ENCODE results near the gene CPEB1.

CPEB1 gene

GRCh38 chr15:82595203-82595602 is 52.0 kb downstream of the CPEB1 start:
- no peak for DNase-seq (ENCODE audit: low read depth)

GRCh38 chr15:82587805-82588204 is 59.4 kb downstream of the CPEB1 start:
- no peak for DNase-seq (ENCODE audit: low read depth)

- no peak for DNase-seq (ENCODE audit: low read depth)
Observed at GRCh38 chr15:82585072-82585471, 62.1 kb downstream of the CPEB1 start.

- DNase-seq (ENCODE audit: low read depth) = no peak
Observed at GRCh38 chr15:82580713-82581112, 66.5 kb downstream of the CPEB1 start.

GRCh38 chr15:82575335-82575734 is 71.8 kb downstream of the CPEB1 start:
- DNase-seq (ENCODE audit: low read depth) = no peak

- no peak for DNase-seq (ENCODE audit: low read depth)
Observed at GRCh38 chr15:82572986-82573385, 74.2 kb downstream of the CPEB1 start.

GRCh38 chr15:82572311-82572710 is 74.9 kb downstream of the CPEB1 start:
- DNase-seq (ENCODE audit: low read depth) = no peak

- DNase-seq (ENCODE audit: low read depth) = peak; percentile 60
Observed at GRCh38 chr15:82571722-82572222, 75.4 kb downstream of the CPEB1 start.

GRCh38 chr15:82570721-82571508 is 76.2 kb downstream of the CPEB1 start:
- DNase-seq (ENCODE audit: low read depth) = no peak

GRCh38 chr15:82569834-82570233 is 77.3 kb downstream of the CPEB1 start:
- DNase-seq (ENCODE audit: low read depth) = no peak

GRCh38 chr15:82568986-82569385 is 78.2 kb downstream of the CPEB1 start:
- no peak for DNase-seq (ENCODE audit: low read depth)

- DNase-seq (ENCODE audit: low read depth) = no peak
Observed at GRCh38 chr15:82567661-82568060, 79.5 kb downstream of the CPEB1 start.

GRCh38 chr15:82566690-82567089 is 80.5 kb downstream of the CPEB1 start:
- DNase-seq (ENCODE audit: low read depth) = no peak

GRCh38 chr15:82558502-82558901 is 88.7 kb downstream of the CPEB1 start:
- DNase-seq (ENCODE audit: low read depth) = no peak

- no peak for DNase-seq (ENCODE audit: low read depth)
Observed at GRCh38 chr15:82556315-82557035, 90.7 kb downstream of the CPEB1 start.

GRCh38 chr15:82554849-82555248 is 92.3 kb downstream of the CPEB1 start:
- no peak for DNase-seq (ENCODE audit: low read depth)

- peak; percentile 72 for DNase-seq (ENCODE audit: low read depth)
Observed at GRCh38 chr15:82554351-82554750, 92.8 kb downstream of the CPEB1 start.

GRCh38 chr15:82553846-82554245 is 93.3 kb downstream of the CPEB1 start:
- no peak for DNase-seq (ENCODE audit: low read depth)

- DNase-seq (ENCODE audit: low read depth) = no peak
Observed at GRCh38 chr15:82552861-82553260, 94.3 kb downstream of the CPEB1 start.

GRCh38 chr15:82551646-82552247 is 95.4 kb downstream of the CPEB1 start:
- no peak for DNase-seq (ENCODE audit: low read depth)

GRCh38 chr15:82549199-82549665 is 97.9 kb downstream of the CPEB1 start:
- no peak for DNase-seq (ENCODE audit: low read depth)

GRCh38 chr15:82548700-82549099 is 98.5 kb downstream of the CPEB1 start:
- no peak for DNase-seq (ENCODE audit: low read depth)

- no peak for DNase-seq (ENCODE audit: low read depth)
Observed at GRCh38 chr15:82545478-82545877, 101.7 kb downstream of the CPEB1 start.
